D341Med (cell line): ENCODE measurements around the gene SMIM10L1.

ENCODE experiments used
- DNase-seq: peaks from one replicate; pipeline ENCODE4 v3.0.0; 2012; ENCODE audit warnings: low spot score

Gene SMIM10L1

GRCh38 chr12:11186837-11187236 is 15.8 kb downstream of the SMIM10L1 start, which contains the start of gene TAS2R42:
Gene TAS2R42, minus strand, starts transcription at chr12:11186937. Its CDS starts 0 bp downstream, at chr12:11186937.
- no peak for DNase-seq

GRCh38 chr12:11202811-11203210 is 31.8 kb downstream of the SMIM10L1 start:
- DNase-seq, result no peak

GRCh38 chr12:11204173-11204572 is 33.2 kb downstream of the SMIM10L1 start:
- no peak for DNase-seq

GRCh38 chr12:11209113-11209512 is 38.1 kb downstream of the SMIM10L1 start:
- DNase-seq, result no peak
